HepG2 (cell line): Measurements from ENCODE around the gene ACSS3. TPM values are rescaled to one million over a fixed set of nuclear protein-coding genes. Genes with fewer than 3 reads are reported as not detected.

Experiments
- ATF1 ChIP-seq: IDR thresholded peaks from 2 replicates; pipeline ENCODE4 v1.6.1; 2016; ENCODE audit warnings: mild to moderate bottlenecking, control low read depth
- BORCS8-MEF2B ChIP-seq: sonication (generic); formaldehyde crosslinking; IDR thresholded peaks from 2 replicates; pipeline ENCODE4 v1.8.0; 2022; ENCODE audit warnings: mild to moderate bottlenecking, missing genetic modification reagents
- ESRRA ChIP-seq: sonication (generic); formaldehyde crosslinking; IDR thresholded peaks from 2 replicates; pipeline ENCODE4 v1.5.1; 2020; ENCODE audit warnings: mild to moderate bottlenecking, low read depth, missing genetic modification reagents
- FOXA3 ChIP-seq: IDR thresholded peaks from 2 replicates; pipeline ENCODE4 v1.6.1; 2016; ENCODE audit warnings: missing genetic modification reagents, missing compliant biosample characterization
- NFE2L1 ChIP-seq: sonication (generic); formaldehyde crosslinking; IDR thresholded peaks from 2 replicates; pipeline ENCODE4 v1.4.0; 2020; ENCODE audit warnings: missing genetic modification reagents, mild to moderate bottlenecking, borderline replicate concordance
- PHF21A ChIP-seq: sonication (generic); formaldehyde crosslinking; IDR thresholded peaks from 2 replicates; pipeline ENCODE4 v1.5.0; 2020; ENCODE audit warnings: mild to moderate bottlenecking, missing genetic modification reagents
- PTBP1 ChIP-seq: fragments of 200-400 bp; formaldehyde crosslinking; IDR thresholded peaks from 2 replicates; pipeline ENCODE4 v1.6.1; 2018; ENCODE audit warnings: low read length, low read depth; ENCODE audit not compliant: poor library complexity, severe bottlenecking
- RCOR2 ChIP-seq: IDR thresholded peaks from 2 replicates; pipeline ENCODE4 v1.6.1; 2016; ENCODE audit warnings: missing biosample characterization, missing genetic modification reagents
- REL ChIP-seq: sonication (generic); formaldehyde crosslinking; conservative IDR thresholded peaks from 2 replicates; pipeline ENCODE4 v1.8.0; 2022; ENCODE audit warnings: mild to moderate bottlenecking, missing genetic modification reagents, moderate library complexity
- SRY ChIP-seq: sonication (generic); formaldehyde crosslinking; IDR thresholded peaks from 2 replicates; pipeline ENCODE4 v1.8.0; 2022; ENCODE audit warnings: mild to moderate bottlenecking, missing genetic modification reagents
- TOPORS ChIP-seq: sonication (generic); formaldehyde crosslinking; IDR thresholded peaks from 2 replicates; pipeline ENCODE4 v1.8.0; 2023; ENCODE audit warnings: mild to moderate bottlenecking, missing genetic modification reagents
- ZNF10 ChIP-seq: sonication (generic); formaldehyde crosslinking; IDR thresholded peaks from 2 replicates; pipeline ENCODE4 v1.4.0; 2020; ENCODE audit warnings: mild to moderate bottlenecking, low read depth, missing genetic modification reagents, borderline replicate concordance
- ZNF234 ChIP-seq: sonication (generic); formaldehyde crosslinking; conservative IDR thresholded peaks from 2 replicates; pipeline ENCODE4 v1.5.1; 2020; ENCODE audit warnings: mild to moderate bottlenecking, missing genetic modification reagents
- ZNF326 ChIP-seq: sonication (generic); formaldehyde crosslinking; IDR thresholded peaks from 2 replicates; pipeline ENCODE4 v1.4.0; 2020; ENCODE audit warnings: missing genetic modification reagents, borderline replicate concordance
- ZNF550 ChIP-seq: sonication (generic); formaldehyde crosslinking; IDR thresholded peaks from 2 replicates; pipeline ENCODE4 v1.4.0; 2020; ENCODE audit warnings: mild to moderate bottlenecking, missing genetic modification reagents, borderline replicate concordance
- ZNF772 ChIP-seq: sonication (generic); formaldehyde crosslinking; IDR thresholded peaks from 2 replicates; pipeline ENCODE4 v1.5.0; 2020; ENCODE audit warnings: mild to moderate bottlenecking, missing genetic modification reagents
- ZSCAN12 ChIP-seq: sonication (generic); formaldehyde crosslinking; IDR thresholded peaks from 2 replicates; pipeline ENCODE4 v1.9.0; 2021; ENCODE audit warnings: mild to moderate bottlenecking, missing genetic modification reagents
- ZSCAN20 ChIP-seq: sonication (generic); formaldehyde crosslinking; IDR thresholded peaks from 2 replicates; pipeline ENCODE4 v1.4.0; 2020; ENCODE audit warnings: missing genetic modification reagents, mild to moderate bottlenecking, borderline replicate concordance
- polyA plus RNA-seq, 8 experiments: library from polyadenylated mRNA; depleted of rRNA in 3 of 8; stranded (reverse) in 7 of 8; unstranded in 1 of 8; fragments of >200 nt; fragmentation: Illumina TruSeq in 4 of 8; extraction: Trizol in 4 of 8; gene quantifications; 2 replicates each; pipeline versions ENCODE4 v1.2.1 to v1.2.3, GENCODE V29; 2011 to 2016; ENCODE audit warnings: low read depth in 4 of 8, missing spikeins in 1 of 8, mixed read lengths in 1 of 8; ENCODE audit not compliant: insufficient read depth in 1 of 8
- total RNA-seq, 5 experiments: library from RNA; depleted of rRNA; stranded (reverse); fragments of >200 nt; fragmentation: Illumina TruSeq; extraction: Trizol; gene quantifications; 2 replicates each; pipeline ENCODE4 v1.2.3, GENCODE V29; 2016; ENCODE audit warnings: low read depth in 1 of 5
- TF ChIP-seq, protein P1 (sequence below): sonication (generic); formaldehyde crosslinking; IDR thresholded peaks from 2 replicates; pipeline ENCODE4 v1.4.0; 2020; ENCODE audit warnings: missing genetic modification reagents
- TF ChIP-seq, protein P2 (sequence below), 2 experiments: sonication (generic) in 1 of 2; formaldehyde crosslinking in 1 of 2; IDR thresholded peaks; 2 replicates each; pipeline versions ENCODE4 v1.6.1 to v1.9.0; 2014 to 2022; ENCODE audit warnings: antibody characterized with exemption in 1 of 2, borderline replicate concordance in 1 of 2, inconsistent platforms in 1 of 2, low read depth in 1 of 2, missing genetic modification reagents in 1 of 2
- TF ChIP-seq, protein P3 (sequence below): sonication (generic); formaldehyde crosslinking; IDR thresholded peaks from 2 replicates; pipeline ENCODE4 v1.4.0; 2020; ENCODE audit warnings: missing genetic modification reagents

ACSS3 gene
- total and polyA plus RNA-seq, 2 of the 13 experiments (the other 11 are each of a cell fraction or from before 2014, with no cell fraction given), result 79.5 to 86.3 TPM

DNA sequence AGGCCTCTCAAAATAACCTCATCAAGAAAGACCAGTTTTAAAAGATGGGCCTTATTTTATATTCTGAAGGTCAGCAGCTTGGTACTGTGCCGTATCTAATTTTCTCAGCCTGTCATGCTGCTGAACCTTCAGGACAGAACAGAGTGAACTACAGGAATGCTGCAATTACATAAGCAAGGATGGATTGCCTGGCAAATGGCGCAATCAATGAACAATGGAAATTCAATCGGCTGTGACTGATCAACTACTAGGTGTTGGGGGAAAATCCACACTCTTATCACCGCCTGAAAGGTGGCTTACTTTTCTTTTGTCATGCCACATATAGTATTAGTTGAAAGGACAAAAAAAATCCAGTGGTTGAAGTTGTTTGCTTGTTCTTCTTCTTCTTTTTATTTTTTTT, 8.5 kb downstream of the ACSS3 start (continued):
- TF ChIP-seq, protein P1, sequence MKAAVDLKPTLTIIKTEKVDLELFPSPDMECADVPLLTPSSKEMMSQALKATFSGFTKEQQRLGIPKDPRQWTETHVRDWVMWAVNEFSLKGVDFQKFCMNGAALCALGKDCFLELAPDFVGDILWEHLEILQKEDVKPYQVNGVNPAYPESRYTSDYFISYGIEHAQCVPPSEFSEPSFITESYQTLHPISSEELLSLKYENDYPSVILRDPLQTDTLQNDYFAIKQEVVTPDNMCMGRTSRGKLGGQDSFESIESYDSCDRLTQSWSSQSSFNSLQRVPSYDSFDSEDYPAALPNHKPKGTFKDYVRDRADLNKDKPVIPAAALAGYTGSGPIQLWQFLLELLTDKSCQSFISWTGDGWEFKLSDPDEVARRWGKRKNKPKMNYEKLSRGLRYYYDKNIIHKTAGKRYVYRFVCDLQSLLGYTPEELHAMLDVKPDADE (CRISPR knock-in tag), result no peak
- TF ChIP-seq SRY (CRISPR knock-in tag) (no peak), ZNF326 (CRISPR knock-in tag) (no peak), NFE2L1 (CRISPR knock-in tag) (no peak), REL (CRISPR knock-in tag) (no peak), ZNF234 (CRISPR knock-in tag) (no peak), TOPORS (CRISPR knock-in tag) (no peak), PHF21A (peak; percentile 64; the same call in 1 of the 2 replicates), RCOR2 (CRISPR knock-in tag) (peak; percentile 95), ZNF10 (CRISPR knock-in tag) (no peak), ZSCAN20 (CRISPR knock-in tag) (no peak), ZNF772 (CRISPR knock-in tag) (0 out of 2 replicates have a peak, but pooled peaks have one; percentile 57), ESRRA (CRISPR knock-in tag) (no peak), ZNF550 (CRISPR knock-in tag) (no peak), ZSCAN12 (no peak), PTBP1 (no peak), ATF1 (no peak), BORCS8-MEF2B (CRISPR knock-in tag) (no peak), FOXA3 (CRISPR knock-in tag) (peak; percentile 84)
- TF ChIP-seq, protein P2, sequence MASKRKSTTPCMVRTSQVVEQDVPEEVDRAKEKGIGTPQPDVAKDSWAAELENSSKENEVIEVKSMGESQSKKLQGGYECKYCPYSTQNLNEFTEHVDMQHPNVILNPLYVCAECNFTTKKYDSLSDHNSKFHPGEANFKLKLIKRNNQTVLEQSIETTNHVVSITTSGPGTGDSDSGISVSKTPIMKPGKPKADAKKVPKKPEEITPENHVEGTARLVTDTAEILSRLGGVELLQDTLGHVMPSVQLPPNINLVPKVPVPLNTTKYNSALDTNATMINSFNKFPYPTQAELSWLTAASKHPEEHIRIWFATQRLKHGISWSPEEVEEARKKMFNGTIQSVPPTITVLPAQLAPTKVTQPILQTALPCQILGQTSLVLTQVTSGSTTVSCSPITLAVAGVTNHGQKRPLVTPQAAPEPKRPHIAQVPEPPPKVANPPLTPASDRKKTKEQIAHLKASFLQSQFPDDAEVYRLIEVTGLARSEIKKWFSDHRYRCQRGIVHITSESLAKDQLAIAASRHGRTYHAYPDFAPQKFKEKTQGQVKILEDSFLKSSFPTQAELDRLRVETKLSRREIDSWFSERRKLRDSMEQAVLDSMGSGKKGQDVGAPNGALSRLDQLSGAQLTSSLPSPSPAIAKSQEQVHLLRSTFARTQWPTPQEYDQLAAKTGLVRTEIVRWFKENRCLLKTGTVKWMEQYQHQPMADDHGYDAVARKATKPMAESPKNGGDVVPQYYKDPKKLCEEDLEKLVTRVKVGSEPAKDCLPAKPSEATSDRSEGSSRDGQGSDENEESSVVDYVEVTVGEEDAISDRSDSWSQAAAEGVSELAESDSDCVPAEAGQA (IDR thresholded peaks at IDR 0.05; ENCODE audit: low read depth), result no peak
- TF ChIP-seq, protein P2 (CRISPR knock-in tag; IDR thresholded peaks at IDR 0.05; ENCODE audit: borderline replicate concordance), result peak; percentile 9; the same call in 1 of the 2 replicates
- TF ChIP-seq, protein P3, sequence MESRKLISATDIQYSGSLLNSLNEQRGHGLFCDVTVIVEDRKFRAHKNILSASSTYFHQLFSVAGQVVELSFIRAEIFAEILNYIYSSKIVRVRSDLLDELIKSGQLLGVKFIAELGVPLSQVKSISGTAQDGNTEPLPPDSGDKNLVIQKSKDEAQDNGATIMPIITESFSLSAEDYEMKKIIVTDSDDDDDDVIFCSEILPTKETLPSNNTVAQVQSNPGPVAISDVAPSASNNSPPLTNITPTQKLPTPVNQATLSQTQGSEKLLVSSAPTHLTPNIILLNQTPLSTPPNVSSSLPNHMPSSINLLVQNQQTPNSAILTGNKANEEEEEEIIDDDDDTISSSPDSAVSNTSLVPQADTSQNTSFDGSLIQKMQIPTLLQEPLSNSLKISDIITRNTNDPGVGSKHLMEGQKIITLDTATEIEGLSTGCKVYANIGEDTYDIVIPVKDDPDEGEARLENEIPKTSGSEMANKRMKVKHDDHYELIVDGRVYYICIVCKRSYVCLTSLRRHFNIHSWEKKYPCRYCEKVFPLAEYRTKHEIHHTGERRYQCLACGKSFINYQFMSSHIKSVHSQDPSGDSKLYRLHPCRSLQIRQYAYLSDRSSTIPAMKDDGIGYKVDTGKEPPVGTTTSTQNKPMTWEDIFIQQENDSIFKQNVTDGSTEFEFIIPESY (CRISPR knock-in tag), result peak; percentile 47; the same call in 1 of the 2 replicates
